Measurements from ENCODE around the gene MSMB. TPM values are rescaled to one million over a fixed set of nuclear protein-coding genes. Genes with fewer than 3 reads are reported as not detected.
A peak's percentile ranks its signal among the peaks of the same experiment; 100 is the strongest.

The MSMB gene
- total RNA-seq, 1 donor from 2014 or later: not detected

DNA sequence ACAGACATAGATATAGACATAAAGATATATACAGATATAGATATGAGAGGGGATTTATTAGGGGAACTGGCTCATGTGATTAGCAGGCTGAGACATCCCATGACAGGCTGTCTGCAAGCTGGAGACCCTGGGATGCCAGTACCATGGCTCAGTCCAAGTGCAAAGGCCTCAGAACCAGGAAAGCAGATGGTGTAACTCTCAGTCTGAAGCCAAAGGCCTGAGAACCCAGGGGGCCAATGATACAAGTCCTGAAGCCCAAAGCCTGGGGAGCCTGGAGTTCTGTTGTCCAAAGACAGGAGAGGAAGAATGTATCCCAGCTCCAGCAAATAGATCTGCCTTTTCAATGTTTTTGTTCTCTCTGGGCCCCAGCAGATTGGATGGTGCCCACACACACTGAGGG lies 21.1 kb downstream of the MSMB start:
- no peaks in the 10 kb centered on the region for H3K27me3 Mint-ChIP-seq (ENCODE audit: insufficient read depth, low read depth)
- Histone ChIP-seq H3K79me2 (ENCODE audit: low read depth) (peaks cover 63% of the 10 kb centered on the region), H4K20me1 (ENCODE audit: low read depth) (peaks cover 64% of the 10 kb centered on the region), H2AFZ (replicated peaks) (no peak overlapping the region), H3K36me3 (no peaks in the 10 kb centered on the region), H3K4me3 (no peak overlapping the region), H3K9me3 (ENCODE audit: low read depth) (no peaks in the 10 kb centered on the region), H3K9ac (no peak overlapping the region), H3K27me3 (no peaks in the 10 kb centered on the region), H3K4me1 (peaks cover 11% of the 10 kb centered on the region), H3K4me2 (no peak overlapping the region), H3F3A (ENCODE audit: low read depth) (peaks cover 15% of the 10 kb centered on the region), H3K27ac (no peak overlapping the region)
- H3K27ac Mint-ChIP-seq: no peak overlapping the region
- no peak overlapping the region for H3K4me3 Mint-ChIP-seq
- peak; percentile 25 for DNase-seq (ENCODE audit: low spot score)
- peaks cover 4% of the 10 kb centered on the region for H3K36me3 Mint-ChIP-seq
- H3K4me1 Mint-ChIP-seq: peaks cover 36% of the 10 kb centered on the region
- H3K9me3 Mint-ChIP-seq: no peaks in the 10 kb centered on the region
- TF ChIP-seq EZH2phosphoT487 (IDR thresholded peaks at IDR 0.05) (no peak), EZH2 (IDR thresholded peaks at IDR 0.05) (no peak)
- TF ChIP-seq, protein P1, sequence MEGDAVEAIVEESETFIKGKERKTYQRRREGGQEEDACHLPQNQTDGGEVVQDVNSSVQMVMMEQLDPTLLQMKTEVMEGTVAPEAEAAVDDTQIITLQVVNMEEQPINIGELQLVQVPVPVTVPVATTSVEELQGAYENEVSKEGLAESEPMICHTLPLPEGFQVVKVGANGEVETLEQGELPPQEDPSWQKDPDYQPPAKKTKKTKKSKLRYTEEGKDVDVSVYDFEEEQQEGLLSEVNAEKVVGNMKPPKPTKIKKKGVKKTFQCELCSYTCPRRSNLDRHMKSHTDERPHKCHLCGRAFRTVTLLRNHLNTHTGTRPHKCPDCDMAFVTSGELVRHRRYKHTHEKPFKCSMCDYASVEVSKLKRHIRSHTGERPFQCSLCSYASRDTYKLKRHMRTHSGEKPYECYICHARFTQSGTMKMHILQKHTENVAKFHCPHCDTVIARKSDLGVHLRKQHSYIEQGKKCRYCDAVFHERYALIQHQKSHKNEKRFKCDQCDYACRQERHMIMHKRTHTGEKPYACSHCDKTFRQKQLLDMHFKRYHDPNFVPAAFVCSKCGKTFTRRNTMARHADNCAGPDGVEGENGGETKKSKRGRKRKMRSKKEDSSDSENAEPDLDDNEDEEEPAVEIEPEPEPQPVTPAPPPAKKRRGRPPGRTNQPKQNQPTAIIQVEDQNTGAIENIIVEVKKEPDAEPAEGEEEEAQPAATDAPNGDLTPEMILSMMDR (IDR thresholded peaks at IDR 0.05): no peak

DNA sequence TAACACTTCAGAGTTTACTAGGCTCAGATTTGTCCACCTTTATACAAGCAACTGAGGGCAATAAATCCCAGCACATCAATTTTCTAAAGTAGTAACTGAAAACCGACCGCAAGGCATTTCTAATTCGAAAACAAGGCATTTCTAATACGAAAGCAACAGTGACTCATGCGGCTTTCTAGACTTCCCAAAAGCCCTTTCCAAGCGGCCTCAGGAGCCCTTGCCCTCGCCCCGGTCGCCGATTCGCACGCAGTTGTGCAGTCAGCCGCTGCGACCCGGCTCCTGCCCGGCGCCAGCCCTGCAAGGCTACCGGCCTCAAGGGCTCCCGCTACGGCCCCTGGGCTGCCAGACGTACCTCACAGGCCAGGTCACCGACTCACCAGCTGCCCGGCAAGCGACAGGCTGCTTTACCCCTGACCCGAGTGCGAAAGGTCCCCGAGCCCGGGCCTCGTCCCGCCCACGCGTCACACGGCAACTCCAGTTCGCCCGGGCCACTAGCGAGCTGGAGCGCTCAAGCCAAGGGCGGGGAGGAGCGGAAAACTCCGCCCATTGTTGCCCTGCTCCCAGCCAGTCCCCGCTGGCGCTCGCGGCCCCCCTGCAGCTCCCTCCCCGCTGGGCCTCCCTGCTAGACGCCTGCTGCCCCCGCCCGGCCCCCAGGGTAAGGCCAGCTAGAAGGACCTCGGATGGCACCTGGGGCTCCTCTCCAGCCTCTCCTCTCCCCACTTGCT lies 22.9 kb downstream of the MSMB start:
- peaks cover 4% of the 10 kb centered on the region for H3K36me3 Mint-ChIP-seq
- peaks cover 21% of the 10 kb centered on the region for H3K4me1 Mint-ChIP-seq
- H4K20me1 ChIP-seq (ENCODE audit: low read depth): peaks cover 55% of the 10 kb centered on the region

DNA sequence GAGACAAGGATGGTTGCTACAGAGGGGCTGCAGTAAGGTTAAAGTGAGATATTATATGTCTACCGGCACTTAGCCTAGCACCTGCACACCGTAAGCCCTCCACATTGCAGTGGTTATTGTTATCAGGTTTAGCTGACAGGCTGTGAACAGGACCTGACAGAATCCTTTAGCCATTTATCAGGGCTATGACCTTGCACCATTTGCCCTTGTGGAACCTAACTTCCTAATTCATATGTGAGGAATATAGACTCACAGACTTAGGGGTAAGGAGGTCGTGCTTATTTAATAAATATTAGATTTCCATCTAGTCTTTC lies 25.8 kb downstream of the MSMB start:
- Histone ChIP-seq H3K9ac (no peak overlapping the region), H3K4me3 (no peak overlapping the region), H3K4me2 (no peak overlapping the region), H3K4me1 (no peaks in the 10 kb centered on the region), H3K27me3 (no peaks in the 10 kb centered on the region), H4K20me1 (ENCODE audit: low read depth) (peaks cover 42% of the 10 kb centered on the region), H2AFZ (replicated peaks) (no peak overlapping the region), H3K9me3 (ENCODE audit: low read depth) (no peaks in the 10 kb centered on the region), H3K36me3 (no peaks in the 10 kb centered on the region), H3K79me2 (ENCODE audit: low read depth) (peaks cover 56% of the 10 kb centered on the region), H3F3A (ENCODE audit: low read depth) (peaks cover 15% of the 10 kb centered on the region), H3K27ac (no peak overlapping the region)
- Mint-ChIP-seq H3K9me3 (no peaks in the 10 kb centered on the region), H3K27ac (no peak overlapping the region), H3K27me3 (ENCODE audit: insufficient read depth, low read depth) (no peaks in the 10 kb centered on the region), H3K36me3 (peaks cover 2% of the 10 kb centered on the region), H3K4me3 (no peak overlapping the region), H3K4me1 (peaks cover 12% of the 10 kb centered on the region)
- no peak for DNase-seq (ENCODE audit: low spot score)
- no peak for TF ChIP-seq EZH2 (IDR thresholded peaks at IDR 0.05)
- TF ChIP-seq, protein P1 (IDR thresholded peaks at IDR 0.05): no peak
- TF ChIP-seq EZH2phosphoT487 (IDR thresholded peaks at IDR 0.05): no peak

More for the DNA sequence above, 22.9 kb downstream of the MSMB start:
- Histone ChIP-seq H3K27ac (no peak overlapping the region), H2AFZ (replicated peaks) (no peak overlapping the region), H3K36me3 (no peaks in the 10 kb centered on the region), H3K4me2 (peak overlapping the region; percentile 85), H3K27me3 (no peaks in the 10 kb centered on the region), H3K4me3 (peak overlapping the region; percentile 50), H3K4me1 (no peaks in the 10 kb centered on the region), H3F3A (ENCODE audit: low read depth) (peaks cover 15% of the 10 kb centered on the region), H3K9ac (no peak overlapping the region), H3K79me2 (ENCODE audit: low read depth) (peaks cover 63% of the 10 kb centered on the region), H3K9me3 (ENCODE audit: low read depth) (no peaks in the 10 kb centered on the region)
- H3K27me3 Mint-ChIP-seq (ENCODE audit: insufficient read depth, low read depth): no peaks in the 10 kb centered on the region
- peak overlapping the region; percentile 51 for H3K27ac Mint-ChIP-seq
- TF ChIP-seq EZH2phosphoT487 (IDR thresholded peaks at IDR 0.05): no peak
- no peak for TF ChIP-seq EZH2 (IDR thresholded peaks at IDR 0.05)
- TF ChIP-seq, protein P1 (IDR thresholded peaks at IDR 0.05): no peak
- peak; percentile 93 for DNase-seq (ENCODE audit: low spot score)
- no peaks in the 10 kb centered on the region for H3K9me3 Mint-ChIP-seq
- peak overlapping the region; percentile 86 for H3K4me3 Mint-ChIP-seq
